CD14-positive monocyte (primary cell): ENCODE measurements around the gene SLC31A1. TPM values are rescaled to one million over a fixed set of nuclear protein-coding genes. Genes with fewer than 3 reads are reported as not detected.

Experiments
- DNase-seq, 3 donors: peaks; one replicate each; pipeline ENCODE4 v3.0.0-alpha.2; 2011 to 2022
- H2AFZ ChIP-seq: 2 replicates; pipeline ENCODE4 v1.6.0; 2012; ENCODE audit warnings: mild to moderate bottlenecking, low read depth, low read length, inconsistent platforms; ENCODE audit not compliant: insufficient read depth, poor library complexity, severe bottlenecking
- H3K27ac ChIP-seq, 2 donors: 1 replicate in 1 of 2; 2 replicates in 1 of 2; pipeline ENCODE4 v1.5.1; 2012 to 2013; ENCODE audit warnings: low read length in 2 of 2, control low read depth in 1 of 2, inconsistent platforms in 1 of 2, low read depth in 1 of 2, mild to moderate bottlenecking in 1 of 2
- H3K27me3 ChIP-seq, 2 donors: one replicate each; pipeline versions ENCODE4 v1.6.0 to v1.6.1; 2011 to 2013; ENCODE audit warnings: low read length in 2 of 2; ENCODE audit not compliant: control insufficient read depth in 2 of 2, insufficient read depth in 2 of 2
- H3K36me3 ChIP-seq, 2 donors: replicated peaks in 1 of 2; 1 replicate in 1 of 2; 2 replicates in 1 of 2; pipeline versions ENCODE4 v1.5.1 to v1.6.1; 2012 to 2013; ENCODE audit warnings: low read length in 2 of 2, control low read depth in 1 of 2, inconsistent platforms in 1 of 2, mild to moderate bottlenecking in 1 of 2; ENCODE audit not compliant: insufficient read depth in 2 of 2, control insufficient read depth in 1 of 2
- H3K4me1 ChIP-seq, 2 donors: 1 replicate in 1 of 2; 2 replicates in 1 of 2; pipeline versions ENCODE4 v1.5.1 to v1.6.1; 2012 to 2013; ENCODE audit warnings: low read length in 2 of 2, control low read depth in 1 of 2, inconsistent platforms in 1 of 2, mild to moderate bottlenecking in 1 of 2, moderate library complexity in 1 of 2; ENCODE audit not compliant: insufficient read depth in 2 of 2, control insufficient read depth in 1 of 2
- H3K4me2 ChIP-seq: replicated peaks from 2 replicates; pipeline ENCODE3; 2012; ENCODE audit warnings: low read length, moderate library complexity, mild to moderate bottlenecking; ENCODE audit not compliant: poor library complexity, severe bottlenecking; ENCODE audit errors: extremely low read depth
- H3K4me3 ChIP-seq, 3 experiments: fragments of 200-600 bp in 1 of 3; sonication (generic) in 1 of 3; replicated peaks in 1 of 3; 1 replicate in 2 of 3; 2 replicates in 1 of 3; pipeline ENCODE4 v1.5.1; 2011 to 2013; ENCODE audit warnings: low read length in 3 of 3, mild to moderate bottlenecking in 3 of 3, control low read depth in 2 of 3, low read depth in 2 of 3, inconsistent platforms in 1 of 3, moderate library complexity in 1 of 3
- H3K79me2 ChIP-seq: 2 replicates; pipeline ENCODE4 v1.6.0; 2012; ENCODE audit warnings: mild to moderate bottlenecking, control low read depth, inconsistent platforms, low read length, moderate library complexity; ENCODE audit not compliant: insufficient read depth
- H3K9ac ChIP-seq: 2 replicates; pipeline ENCODE4 v1.6.0; 2017; ENCODE audit warnings: low read length, mild to moderate bottlenecking; ENCODE audit not compliant: insufficient read depth, poor library complexity, severe bottlenecking
- H3K9me3 ChIP-seq, 2 donors: replicated peaks in 1 of 2; 1 replicate in 1 of 2; 2 replicates in 1 of 2; pipeline versions ENCODE4 v1.5.1 to v1.6.1; 2012 to 2013; ENCODE audit warnings: low read length in 2 of 2, control low read depth in 1 of 2; ENCODE audit not compliant: control insufficient read depth in 1 of 2, insufficient read depth in 1 of 2
- H4K20me1 ChIP-seq: 2 replicates; pipeline ENCODE4 v1.6.0; 2012; ENCODE audit warnings: mild to moderate bottlenecking, low read length, control low read depth, moderate library complexity; ENCODE audit not compliant: insufficient read depth
- H3K27ac Mint-ChIP-seq, 7 donors: one replicate each; pipeline ENCODE4 v1.8.0; 2020; ENCODE audit warnings: mild to moderate bottlenecking in 7 of 7, mixed read lengths in 7 of 7, moderate library complexity in 6 of 7, inconsistent platforms in 2 of 7
- H3K27me3 Mint-ChIP-seq, 3 donors: one replicate each; pipeline ENCODE4 v1.8.0; 2021 to 2022; ENCODE audit warnings: low read depth in 3 of 3, mild to moderate bottlenecking in 3 of 3, mixed read lengths in 3 of 3, moderate library complexity in 3 of 3, inconsistent platforms in 1 of 3
- H3K36me3 Mint-ChIP-seq, 2 donors: one replicate each; pipeline ENCODE4 v1.8.0; 2020; ENCODE audit warnings: mixed read lengths in 2 of 2, inconsistent platforms in 1 of 2, mild to moderate bottlenecking in 1 of 2
- H3K4me1 Mint-ChIP-seq: one replicate; pipeline ENCODE4 v1.8.0; 2020; ENCODE audit warnings: mild to moderate bottlenecking, mixed read lengths
- H3K4me3 Mint-ChIP-seq, 2 donors: one replicate each; pipeline ENCODE4 v1.8.0; 2020; ENCODE audit warnings: mild to moderate bottlenecking in 2 of 2, mixed read lengths in 2 of 2, moderate library complexity in 1 of 2
- H3K9me3 Mint-ChIP-seq, 7 donors: one replicate each; pipeline ENCODE4 v1.8.0; 2020 to 2022; ENCODE audit warnings: mixed read lengths in 7 of 7, mild to moderate bottlenecking in 6 of 7, moderate library complexity in 6 of 7, inconsistent platforms in 2 of 7
- WGBS: methylation state at CpG from one replicate; pipeline ENCODE4 v1.1.5; 2013; ENCODE audit warnings: missing lambda C conversion rate; ENCODE audit not compliant: insufficient coverage; 5-methylcytosine and 5-hydroxymethylcytosine counted together
- intact Hi-C, 2 donors: fragments of 100-400 bp; cut with micrococcal nuclease; formaldehyde crosslinking; loops; one replicate each; pipeline versions ENCODE4 v1.15.0 to v1.15.1; 2023
- polyA minus RNA-seq: library from RNA; depleted of rRNA, polyadenylated mRNA; stranded (reverse); fragments of >200 nt; gene quantifications from 2 replicates; pipeline ENCODE4 v1.2.3, GENCODE V29; 2012
- polyA plus RNA-seq, 3 donors: library from polyadenylated mRNA; depleted of rRNA in 1 of 3; unstranded in 2 of 3; stranded (reverse) in 1 of 3; fragments of 300-500 nt in 2 of 3; fragments of >200 nt in 1 of 3; fragmentation: Illumina TruSeq in 2 of 3; gene quantifications; 1 replicate in 2 of 3; 2 replicates in 1 of 3; pipeline ENCODE4 v1.2.3, GENCODE V29; 2012 to 2021
- total RNA-seq, 12 experiments: library from RNA in 1 of 12; stranded (reverse) in 1 of 12; fragments of 120-200 nt in 1 of 12; gene quantifications; one replicate each; pipeline ENCODE4 v1.2.4 and lab custom pipeline; 2013 to 2026; ENCODE audit warnings: mixed read lengths in 6 of 12, inconsistent platforms in 1 of 12
- TF ChIP-seq, protein P1 (sequence below): fragments of 200-600 bp; IDR thresholded peaks from one replicate; pipeline ENCODE4 v1.8.0; 2022; ENCODE audit warnings: antibody characterized with exemption, mild to moderate bottlenecking

Gene SLC31A1
- total RNA-seq (2013): 23.7 TPM
- polyA plus RNA-seq (10 to 100 TPM; 20.4 to 49.0 (median 38.8) TPM), polyA minus RNA-seq (8.9 and 10.8 TPM in 2 replicates), total RNA-seq (lab: John Stamatoyannopoulos, UW) (11.5 to 58.6 (median 38.4) reads per million in 11 experiments)

DNA sequence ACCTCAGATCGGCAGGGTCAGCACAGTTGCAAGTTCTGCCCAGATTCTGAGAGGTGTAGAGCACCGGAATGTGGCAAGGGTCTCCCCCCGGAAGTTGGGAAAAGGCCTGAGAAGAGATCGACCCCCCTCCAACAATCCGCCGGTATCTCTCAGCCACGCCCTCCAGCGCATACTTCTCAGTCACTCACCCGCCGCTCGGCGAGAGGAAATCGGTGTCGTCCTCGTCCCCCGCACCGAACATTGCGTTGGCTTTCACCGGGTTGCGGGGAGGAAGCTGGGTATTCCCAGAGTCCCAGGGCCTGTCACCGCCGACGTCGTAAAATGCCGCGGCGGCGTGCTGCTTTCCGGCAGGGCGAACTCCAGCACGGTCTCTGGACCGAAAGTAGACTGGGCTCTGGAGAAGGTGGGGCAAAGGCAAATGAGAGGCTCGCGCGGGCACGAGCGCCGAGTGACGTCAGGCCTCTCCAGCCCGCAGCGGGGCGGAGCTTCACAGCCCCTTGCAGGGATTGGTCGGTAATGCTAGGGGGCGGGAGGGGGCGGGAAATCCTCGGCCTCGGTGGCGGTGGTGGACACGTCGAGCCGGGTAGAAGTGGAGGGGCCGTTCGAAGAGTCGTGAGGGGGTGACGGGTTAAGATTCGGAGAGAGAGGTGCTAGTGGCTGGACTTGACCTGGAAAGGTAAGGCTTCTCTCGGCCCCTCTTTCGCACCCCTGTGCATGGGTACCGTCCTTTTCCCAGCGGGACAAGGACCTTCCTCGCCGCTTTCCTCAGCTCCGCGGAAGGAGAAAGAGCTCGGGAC lies at the start of gene SLC31A1, which contains the start of gene FKBP15:
TSS of gene SLC31A1 (plus strand) at position 542 of the 797 bp plus-strand sequence. CDS start 34,605 bp downstream, outside the sequence.
TSS of gene FKBP15 (minus strand) at position 275 of the 797 bp plus-strand sequence. CDS start at position 241, 34 bp downstream.
- H3K9me3 ChIP-seq: no peaks in the 10 kb centered on the region
- H3K4me2 ChIP-seq: peak within 1 kb of the TSS; percentile 99
- peaks cover 22% of the 10 kb centered on the region for H4K20me1 ChIP-seq
- H3K27ac ChIP-seq: peak within 1 kb of the TSS; percentile 87 to 94
- Mint-ChIP-seq H3K36me3 (peaks cover 15 to 18% of the 10 kb centered on the region in 2 donors), H3K4me1 (peaks cover 61% of the 10 kb centered on the region), H3K27ac (peak within 1 kb of the TSS; percentile 91 to 99 (median 94)), H3K4me3 (peak within 1 kb of the TSS; percentile 93 to 94), H3K9me3 (peaks cover 0 to 3% (median 0%) of the 10 kb centered on the region in 7 donors), H3K27me3 (no peaks in the 10 kb centered on the region)
- no peaks in the 10 kb centered on the region for H3K27me3 ChIP-seq
- TF ChIP-seq, protein P1, sequence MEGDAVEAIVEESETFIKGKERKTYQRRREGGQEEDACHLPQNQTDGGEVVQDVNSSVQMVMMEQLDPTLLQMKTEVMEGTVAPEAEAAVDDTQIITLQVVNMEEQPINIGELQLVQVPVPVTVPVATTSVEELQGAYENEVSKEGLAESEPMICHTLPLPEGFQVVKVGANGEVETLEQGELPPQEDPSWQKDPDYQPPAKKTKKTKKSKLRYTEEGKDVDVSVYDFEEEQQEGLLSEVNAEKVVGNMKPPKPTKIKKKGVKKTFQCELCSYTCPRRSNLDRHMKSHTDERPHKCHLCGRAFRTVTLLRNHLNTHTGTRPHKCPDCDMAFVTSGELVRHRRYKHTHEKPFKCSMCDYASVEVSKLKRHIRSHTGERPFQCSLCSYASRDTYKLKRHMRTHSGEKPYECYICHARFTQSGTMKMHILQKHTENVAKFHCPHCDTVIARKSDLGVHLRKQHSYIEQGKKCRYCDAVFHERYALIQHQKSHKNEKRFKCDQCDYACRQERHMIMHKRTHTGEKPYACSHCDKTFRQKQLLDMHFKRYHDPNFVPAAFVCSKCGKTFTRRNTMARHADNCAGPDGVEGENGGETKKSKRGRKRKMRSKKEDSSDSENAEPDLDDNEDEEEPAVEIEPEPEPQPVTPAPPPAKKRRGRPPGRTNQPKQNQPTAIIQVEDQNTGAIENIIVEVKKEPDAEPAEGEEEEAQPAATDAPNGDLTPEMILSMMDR: no peak
- peaks cover 88% of the 10 kb centered on the region for H3K79me2 ChIP-seq
- WGBS: 0% methylated on average over 58 of the region's 65 CpGs
- peak within 1 kb of the TSS; percentile 84 for H2AFZ ChIP-seq
- peak; percentile 98 to 99 (median 98) for DNase-seq
- intact Hi-C loops: loop anchor here in 1 of 2 donors (2.0 kb wide), 3 partner anchors 34 to 70 kb away; partner anchors contain the start of genes CDC26, PRPF4 and SLC31A2
- H3K4me1 ChIP-seq: peaks cover 52 to 64% of the 10 kb centered on the region in 2 donors
- peak within 1 kb of the TSS; percentile 86 to 98 (median 95) for H3K4me3 ChIP-seq
- H3K9ac ChIP-seq: peak within 1 kb of the TSS; percentile 82
- peaks cover 3 to 12% of the 10 kb centered on the region in 2 donors for H3K36me3 ChIP-seq

DNA sequence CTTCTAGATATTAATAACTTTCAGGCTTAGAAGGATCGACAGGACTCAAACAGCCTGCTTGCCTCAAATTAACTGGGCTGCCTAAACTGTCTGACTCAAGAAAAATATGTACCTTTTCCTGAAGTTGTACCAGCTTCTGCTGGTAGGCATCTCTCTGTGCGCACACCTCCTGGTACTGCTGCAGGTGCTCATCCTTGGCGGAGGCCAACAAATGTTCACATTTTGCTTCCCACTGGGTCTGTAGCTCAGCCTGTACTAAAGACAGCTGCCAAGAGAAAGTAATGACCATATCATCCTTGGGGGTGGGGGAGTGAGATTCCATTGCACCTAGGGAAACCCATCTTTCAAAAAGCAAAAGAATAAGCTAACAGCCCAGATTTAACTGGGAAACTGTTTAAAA lies 48.0 kb upstream of the SLC31A1 start:
- 100% methylated on average over 2 of the region's 3 CpGs for WGBS
- peaks cover 17% of the 10 kb centered on the region for H3K4me1 Mint-ChIP-seq
- H3K36me3 ChIP-seq: peaks cover 92 to 98% of the 10 kb centered on the region in 2 donors
- intact Hi-C loops: no loop called here
- H3K4me3 Mint-ChIP-seq: no peak overlapping the region
- H3K9me3 ChIP-seq: no peaks in the 10 kb centered on the region
- H3K27me3 ChIP-seq: no peaks in the 10 kb centered on the region
- H3K27ac ChIP-seq: no peak overlapping the region
- peaks cover 17% of the 10 kb centered on the region for H3K79me2 ChIP-seq
- DNase-seq: no peak
- peaks cover 0 to 5% of the 10 kb centered on the region in 2 donors for H3K4me1 ChIP-seq
- H3K27me3 Mint-ChIP-seq: no peaks in the 10 kb centered on the region
- TF ChIP-seq, protein P1: no peak
- peaks cover 0 to 14% (median 2%) of the 10 kb centered on the region in 7 donors for H3K9me3 Mint-ChIP-seq
- peak overlapping the region in 1 of 7 donors; percentile 34 for H3K27ac Mint-ChIP-seq
- H3K36me3 Mint-ChIP-seq: peaks cover 91 to 96% of the 10 kb centered on the region in 2 donors
- no peak overlapping the region for H3K4me3 ChIP-seq
- no peak overlapping the region for H2AFZ ChIP-seq
- no peak overlapping the region for H3K9ac ChIP-seq
- H3K4me2 ChIP-seq: no peak overlapping the region
- H4K20me1 ChIP-seq: peaks cover 86% of the 10 kb centered on the region
